ENCODE results near the gene GCNT2.

DNA sequence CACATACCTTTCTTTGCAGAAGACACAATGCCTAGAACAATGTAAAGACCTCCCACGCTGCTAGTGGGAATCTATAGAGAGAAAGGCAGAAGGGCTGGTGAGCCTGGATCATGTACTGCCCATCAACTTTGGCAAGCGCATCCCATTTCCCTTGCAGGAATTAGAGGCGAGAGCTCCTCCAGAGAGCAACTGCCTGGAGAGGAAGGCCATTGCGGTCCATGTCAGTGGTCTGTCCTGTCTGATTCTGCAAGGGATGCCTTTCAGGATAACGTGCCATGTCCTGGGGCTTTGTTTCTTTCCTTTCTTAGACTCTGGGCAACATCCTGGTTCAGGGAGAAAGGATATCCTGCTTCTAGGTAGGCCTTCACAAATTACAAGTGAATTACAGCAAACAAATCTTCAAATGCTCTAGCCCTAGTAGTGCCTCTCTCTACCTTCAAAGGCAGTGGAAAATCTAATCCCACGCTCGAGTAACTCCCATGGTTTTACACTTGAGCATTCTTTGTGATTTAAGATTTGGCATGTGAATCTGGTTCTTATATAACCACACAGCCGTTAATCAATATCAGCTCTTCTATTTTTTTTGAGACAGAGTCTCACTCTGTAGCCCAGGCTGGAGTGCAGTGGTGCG lies 38.5 kb downstream of the GCNT2 start:
- TF ChIP-seq, protein P1, sequence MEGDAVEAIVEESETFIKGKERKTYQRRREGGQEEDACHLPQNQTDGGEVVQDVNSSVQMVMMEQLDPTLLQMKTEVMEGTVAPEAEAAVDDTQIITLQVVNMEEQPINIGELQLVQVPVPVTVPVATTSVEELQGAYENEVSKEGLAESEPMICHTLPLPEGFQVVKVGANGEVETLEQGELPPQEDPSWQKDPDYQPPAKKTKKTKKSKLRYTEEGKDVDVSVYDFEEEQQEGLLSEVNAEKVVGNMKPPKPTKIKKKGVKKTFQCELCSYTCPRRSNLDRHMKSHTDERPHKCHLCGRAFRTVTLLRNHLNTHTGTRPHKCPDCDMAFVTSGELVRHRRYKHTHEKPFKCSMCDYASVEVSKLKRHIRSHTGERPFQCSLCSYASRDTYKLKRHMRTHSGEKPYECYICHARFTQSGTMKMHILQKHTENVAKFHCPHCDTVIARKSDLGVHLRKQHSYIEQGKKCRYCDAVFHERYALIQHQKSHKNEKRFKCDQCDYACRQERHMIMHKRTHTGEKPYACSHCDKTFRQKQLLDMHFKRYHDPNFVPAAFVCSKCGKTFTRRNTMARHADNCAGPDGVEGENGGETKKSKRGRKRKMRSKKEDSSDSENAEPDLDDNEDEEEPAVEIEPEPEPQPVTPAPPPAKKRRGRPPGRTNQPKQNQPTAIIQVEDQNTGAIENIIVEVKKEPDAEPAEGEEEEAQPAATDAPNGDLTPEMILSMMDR (conservative IDR thresholded peaks at IDR 0.05; ENCODE audit: low read depth, low read length): no peak
- TF ChIP-seq EZH2phosphoT487 (IDR thresholded peaks at IDR 0.05; ENCODE audit: borderline replicate concordance, low read length): no peak
- TF ChIP-seq EZH2 (IDR thresholded peaks at IDR 0.05; ENCODE audit: low read length, unreplicated experiment): no peak
